ENCODE measurements around the gene TRIO.

The TRIO gene

GRCh38 chr5:14123551-14123950, 19.6 kb upstream of the TRIO start:
- Histone ChIP-seq H3K4me1 (ENCODE audit: control insufficient read depth, insufficient read depth, low read length) (0 out of 2 replicates have a peak, but pooled peaks cover under 1% of the 10 kb centered on the region), H3K27me3 (ENCODE audit: control insufficient read depth, insufficient read depth, low read length) (no peaks in the 10 kb centered on the region), H3K36me3 (ENCODE audit: control insufficient read depth, insufficient read depth, low read length) (no peaks in the 10 kb centered on the region), H3K4me3 (ENCODE audit: low read length) (no peak overlapping the region), H3K9me3 (ENCODE audit: control insufficient read depth, insufficient read depth, low read length) (no peaks in the 10 kb centered on the region), H3K27ac (ENCODE audit: low read length) (no peak overlapping the region)
- DNase-seq (ENCODE audit: low read depth, low spot score): no peak
- WGBS (ENCODE audit: insufficient coverage, insufficient read length): no CpG with 5 or more reads among the region's 4 CpGs

- no peak for DNase-seq (ENCODE audit: low read depth, low spot score)
- no peak overlapping the region for H3K27ac ChIP-seq (ENCODE audit: low read length)
- H3K9me3 ChIP-seq (ENCODE audit: control insufficient read depth, insufficient read depth, low read length): no peaks in the 10 kb centered on the region
- no peaks in the 10 kb centered on the region for H3K4me1 ChIP-seq (ENCODE audit: control insufficient read depth, insufficient read depth, low read length)
- no CpG with 5 or more reads among the region's 5 CpGs for WGBS (ENCODE audit: insufficient coverage, insufficient read length)
- H3K27me3 ChIP-seq (ENCODE audit: control insufficient read depth, insufficient read depth, low read length): no peaks in the 10 kb centered on the region
- H3K4me3 ChIP-seq (ENCODE audit: low read length): no peak overlapping the region
- no peaks in the 10 kb centered on the region for H3K36me3 ChIP-seq (ENCODE audit: control insufficient read depth, insufficient read depth, low read length)
These were observed 19.1 kb upstream of the TRIO start for GRCh38 chr5:14123974-14124482.

GRCh38 chr5:14125262-14125661, 17.9 kb upstream of the TRIO start:
- Histone ChIP-seq H3K27ac (ENCODE audit: low read length) (no peak overlapping the region), H3K36me3 (ENCODE audit: control insufficient read depth, insufficient read depth, low read length) (no peaks in the 10 kb centered on the region), H3K27me3 (ENCODE audit: control insufficient read depth, insufficient read depth, low read length) (no peaks in the 10 kb centered on the region), H3K4me1 (ENCODE audit: control insufficient read depth, insufficient read depth, low read length) (no peaks in the 10 kb centered on the region), H3K4me3 (ENCODE audit: low read length) (no peak overlapping the region), H3K9me3 (ENCODE audit: control insufficient read depth, insufficient read depth, low read length) (no peaks in the 10 kb centered on the region)
- no peak for DNase-seq (ENCODE audit: low read depth, low spot score)
- WGBS (ENCODE audit: insufficient coverage, insufficient read length): no CpG with 5 or more reads among the region's 1 CpG

- H3K27me3 ChIP-seq (ENCODE audit: control insufficient read depth, insufficient read depth, low read length): no peaks in the 10 kb centered on the region
- no peak for DNase-seq (ENCODE audit: low read depth, low spot score)
- no peak overlapping the region for H3K27ac ChIP-seq (ENCODE audit: low read length)
- WGBS (ENCODE audit: insufficient coverage, insufficient read length): no CpG with 5 or more reads among the region's 3 CpGs
- H3K4me1 ChIP-seq (ENCODE audit: control insufficient read depth, insufficient read depth, low read length): no peaks in the 10 kb centered on the region
- no peaks in the 10 kb centered on the region for H3K9me3 ChIP-seq (ENCODE audit: control insufficient read depth, insufficient read depth, low read length)
- no peak overlapping the region for H3K4me3 ChIP-seq (ENCODE audit: low read length)
- H3K36me3 ChIP-seq (ENCODE audit: control insufficient read depth, insufficient read depth, low read length): no peaks in the 10 kb centered on the region
These were observed 15.6 kb upstream of the TRIO start for GRCh38 chr5:14127587-14127986.

GRCh38 chr5:14128079-14128478, 15.1 kb upstream of the TRIO start:
- H3K27ac ChIP-seq (ENCODE audit: low read length): no peak overlapping the region
- H3K36me3 ChIP-seq (ENCODE audit: control insufficient read depth, insufficient read depth, low read length): no peaks in the 10 kb centered on the region
- H3K27me3 ChIP-seq (ENCODE audit: control insufficient read depth, insufficient read depth, low read length): no peaks in the 10 kb centered on the region
- no peak for DNase-seq (ENCODE audit: low read depth, low spot score)
- no peaks in the 10 kb centered on the region for H3K4me1 ChIP-seq (ENCODE audit: control insufficient read depth, insufficient read depth, low read length)
- H3K9me3 ChIP-seq (ENCODE audit: control insufficient read depth, insufficient read depth, low read length): no peaks in the 10 kb centered on the region
- H3K4me3 ChIP-seq (ENCODE audit: low read length): no peak overlapping the region

GRCh38 chr5:14129123-14129522, 14.0 kb upstream of the TRIO start:
- Histone ChIP-seq H3K4me3 (ENCODE audit: low read length) (no peak overlapping the region), H3K36me3 (ENCODE audit: control insufficient read depth, insufficient read depth, low read length) (no peaks in the 10 kb centered on the region), H3K27ac (ENCODE audit: low read length) (no peak overlapping the region), H3K4me1 (ENCODE audit: control insufficient read depth, insufficient read depth, low read length) (no peaks in the 10 kb centered on the region), H3K27me3 (ENCODE audit: control insufficient read depth, insufficient read depth, low read length) (no peaks in the 10 kb centered on the region), H3K9me3 (ENCODE audit: control insufficient read depth, insufficient read depth, low read length) (no peaks in the 10 kb centered on the region)
- DNase-seq (ENCODE audit: low read depth, low spot score): no peak
- WGBS (ENCODE audit: insufficient coverage, insufficient read length): no CpG with 5 or more reads among the region's 1 CpG

GRCh38 chr5:14131855-14132503, 11.2 kb upstream of the TRIO start:
- WGBS (ENCODE audit: insufficient coverage, insufficient read length): no CpG with 5 or more reads among the region's 6 CpGs
- DNase-seq (ENCODE audit: low read depth, low spot score): no peak

GRCh38 chr5:14133394-14133793, 9.7 kb upstream of the TRIO start:
- no peak overlapping the region for H3K27ac ChIP-seq (ENCODE audit: low read length)
- no CpG with 5 or more reads among the region's 2 CpGs for WGBS (ENCODE audit: insufficient coverage, insufficient read length)
- DNase-seq (ENCODE audit: low read depth, low spot score): no peak
- H3K27me3 ChIP-seq (ENCODE audit: control insufficient read depth, insufficient read depth, low read length): no peaks in the 10 kb centered on the region
- H3K9me3 ChIP-seq (ENCODE audit: control insufficient read depth, insufficient read depth, low read length): no peaks in the 10 kb centered on the region
- H3K36me3 ChIP-seq (ENCODE audit: control insufficient read depth, insufficient read depth, low read length): no peaks in the 10 kb centered on the region
- no peak overlapping the region for H3K4me3 ChIP-seq (ENCODE audit: low read length)
- H3K4me1 ChIP-seq (ENCODE audit: control insufficient read depth, insufficient read depth, low read length): no peaks in the 10 kb centered on the region

More at GRCh38 chr5:14131855-14132503, 11.2 kb upstream of the TRIO start:
- Histone ChIP-seq H3K4me3 (ENCODE audit: low read length) (no peak overlapping the region), H3K36me3 (ENCODE audit: control insufficient read depth, insufficient read depth, low read length) (no peaks in the 10 kb centered on the region), H3K9me3 (ENCODE audit: control insufficient read depth, insufficient read depth, low read length) (no peaks in the 10 kb centered on the region), H3K27ac (ENCODE audit: low read length) (no peak overlapping the region), H3K27me3 (ENCODE audit: control insufficient read depth, insufficient read depth, low read length) (no peaks in the 10 kb centered on the region), H3K4me1 (ENCODE audit: control insufficient read depth, insufficient read depth, low read length) (no peaks in the 10 kb centered on the region)

GRCh38 chr5:14134083-14134482, 9.1 kb upstream of the TRIO start:
- H3K9me3 ChIP-seq (ENCODE audit: control insufficient read depth, insufficient read depth, low read length): no peaks in the 10 kb centered on the region
- no peak overlapping the region for H3K4me3 ChIP-seq (ENCODE audit: low read length)
- no CpG with 5 or more reads among the region's 1 CpG for WGBS (ENCODE audit: insufficient coverage, insufficient read length)
- H3K4me1 ChIP-seq (ENCODE audit: control insufficient read depth, insufficient read depth, low read length): no peaks in the 10 kb centered on the region
- no peak for DNase-seq (ENCODE audit: low read depth, low spot score)
- H3K27ac ChIP-seq (ENCODE audit: low read length): no peak overlapping the region
- no peaks in the 10 kb centered on the region for H3K27me3 ChIP-seq (ENCODE audit: control insufficient read depth, insufficient read depth, low read length)
- H3K36me3 ChIP-seq (ENCODE audit: control insufficient read depth, insufficient read depth, low read length): no peaks in the 10 kb centered on the region

GRCh38 chr5:14134771-14135170, 8.4 kb upstream of the TRIO start:
- H3K9me3 ChIP-seq (ENCODE audit: control insufficient read depth, insufficient read depth, low read length): no peaks in the 10 kb centered on the region
- no CpG with 5 or more reads among the region's 2 CpGs for WGBS (ENCODE audit: insufficient coverage, insufficient read length)

GRCh38 chr5:14135621-14136020, 7.5 kb upstream of the TRIO start:
- Histone ChIP-seq H3K4me1 (ENCODE audit: control insufficient read depth, insufficient read depth, low read length) (no peaks in the 10 kb centered on the region), H3K27ac (ENCODE audit: low read length) (no peak overlapping the region), H3K4me3 (ENCODE audit: low read length) (no peak overlapping the region), H3K9me3 (ENCODE audit: control insufficient read depth, insufficient read depth, low read length) (no peaks in the 10 kb centered on the region), H3K36me3 (ENCODE audit: control insufficient read depth, insufficient read depth, low read length) (no peaks in the 10 kb centered on the region), H3K27me3 (ENCODE audit: control insufficient read depth, insufficient read depth, low read length) (no peaks in the 10 kb centered on the region)
- WGBS (ENCODE audit: insufficient coverage, insufficient read length): no CpG with 5 or more reads among the region's 1 CpG
- DNase-seq (ENCODE audit: low read depth, low spot score): no peak

More at GRCh38 chr5:14134771-14135170, 8.4 kb upstream of the TRIO start:
- no peaks in the 10 kb centered on the region for H3K27me3 ChIP-seq (ENCODE audit: control insufficient read depth, insufficient read depth, low read length)
- no peak for DNase-seq (ENCODE audit: low read depth, low spot score)
- no peak overlapping the region for H3K27ac ChIP-seq (ENCODE audit: low read length)
- no peaks in the 10 kb centered on the region for H3K36me3 ChIP-seq (ENCODE audit: control insufficient read depth, insufficient read depth, low read length)
- no peaks in the 10 kb centered on the region for H3K4me1 ChIP-seq (ENCODE audit: control insufficient read depth, insufficient read depth, low read length)
- H3K4me3 ChIP-seq (ENCODE audit: low read length): no peak overlapping the region
